Activated CD8-positive, alpha-beta T cell treated with anti-CD3 and anti-CD28 coated beads for 36 hours (primary cell): ENCODE measurements around the gene CENPP. TPM values are rescaled to one million over a fixed set of nuclear protein-coding genes. Genes with fewer than 3 reads are reported as not detected.
A peak's percentile ranks its signal among the peaks of the same experiment; 100 is the strongest.
"Not testable (repeated sequence)": the region's sequence is repeated elsewhere in the genome, so short reads cannot be mapped to it uniquely, and the experiment has no call there.

Source experiments
- ATAC-seq: fragments of 200-7000 bp; cut with Tn5 transposase; one replicate; pipeline ENCODE4 v1.10.0; 2021; ENCODE audit warnings: mild to moderate bottlenecking, moderate library complexity
- CTCF ChIA-PET: fragments of 350-600 bp; sonication (Branson Sonifier 250); formaldehyde crosslinking; loops from one replicate; lab custom pipeline; 2021; ENCODE audit warnings: antibody characterized with exemption; lab: Charles Lee
- POLR2A ChIA-PET: fragments of 350-600 bp; sonication (Branson Sonifier 250); formaldehyde crosslinking; loops from one replicate; lab custom pipeline; 2021; ENCODE audit warnings: antibody characterized with exemption; lab: Charles Lee
- DNase-seq: peaks from one replicate; pipeline ENCODE4 v3.0.0-alpha.2; 2020
- H3K27ac Mint-ChIP-seq: one replicate; pipeline ENCODE4 v1.8.0; 2021; ENCODE audit warnings: mild to moderate bottlenecking, mixed read lengths
- H3K27me3 Mint-ChIP-seq: one replicate; pipeline ENCODE4 v1.8.0; 2021; ENCODE audit warnings: mixed read lengths
- H3K36me3 Mint-ChIP-seq: one replicate; pipeline ENCODE4 v1.8.0; 2021; ENCODE audit warnings: low read depth, mixed read lengths
- H3K4me1 Mint-ChIP-seq: one replicate; pipeline ENCODE4 v1.8.0; 2021; ENCODE audit warnings: low read depth, mixed read lengths
- H3K4me3 Mint-ChIP-seq: one replicate; pipeline ENCODE4 v1.8.0; 2021; ENCODE audit warnings: mild to moderate bottlenecking, moderate library complexity, mixed read lengths
- H3K9me3 Mint-ChIP-seq: one replicate; pipeline ENCODE4 v1.8.0; 2021; ENCODE audit warnings: mixed read lengths
- intact Hi-C: fragments of 100-400 bp; cut with micrococcal nuclease; formaldehyde crosslinking; loops from one replicate; pipeline ENCODE4 v1.10.0; 2022
- total RNA-seq, 2 experiments: library from RNA; stranded (reverse); gene quantifications; one replicate each; pipeline ENCODE4 v1.2.3, GENCODE V29; 2021
- TF ChIP-seq, protein P1 (sequence below): fragments of 200-600 bp; IDR thresholded peaks from one replicate; pipeline ENCODE4 v1.8.0; 2022; ENCODE audit warnings: antibody characterized with exemption, mild to moderate bottlenecking

The CENPP gene
- total RNA-seq, 2 experiments from 2014 or later: 22.5 to 28.7 TPM

DNA sequence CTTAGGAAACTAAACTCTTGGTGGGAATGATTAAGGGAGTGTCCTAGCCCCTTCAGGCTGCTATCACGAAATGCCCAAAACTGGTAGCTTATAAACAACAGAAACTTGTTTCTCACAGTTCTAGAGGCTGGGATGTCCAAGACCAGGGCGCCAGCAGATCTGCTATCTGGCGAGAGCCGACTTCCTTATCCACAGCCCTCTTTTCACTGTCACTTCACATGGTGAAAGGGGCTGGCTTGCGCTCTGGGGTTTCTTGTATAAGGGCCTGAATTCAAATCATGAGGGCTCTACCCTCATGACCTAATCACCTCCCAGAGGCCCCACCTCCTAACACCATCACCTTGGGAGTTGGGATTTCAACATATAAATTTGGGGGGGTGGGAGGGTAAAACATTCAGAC lies 295.1 kb downstream of the CENPP start:
- ChIA-PET POLR2A (interaction anchor here (1.2 kb wide), 1 partner anchor 164 kb away, joined by 5 read pairs; no protein-coding TSS in a partner anchor), CTCF (interaction anchor here (1.1 to 1.2 kb wide), 2 partner anchors 14 to 487 kb away, joined by 3 read pairs; no protein-coding TSS in a partner anchor)
- Mint-ChIP-seq H3K4me1 (peaks cover 4% of the 10 kb centered on the region), H3K4me3 (no peak overlapping the region), H3K27me3 (no peaks in the 10 kb centered on the region), H3K36me3 (peaks cover 18% of the 10 kb centered on the region), H3K9me3 (no peaks in the 10 kb centered on the region), H3K27ac (no peak overlapping the region)
- DNase-seq (no peak), ATAC-seq (no peak)
- TF ChIP-seq, protein P1, sequence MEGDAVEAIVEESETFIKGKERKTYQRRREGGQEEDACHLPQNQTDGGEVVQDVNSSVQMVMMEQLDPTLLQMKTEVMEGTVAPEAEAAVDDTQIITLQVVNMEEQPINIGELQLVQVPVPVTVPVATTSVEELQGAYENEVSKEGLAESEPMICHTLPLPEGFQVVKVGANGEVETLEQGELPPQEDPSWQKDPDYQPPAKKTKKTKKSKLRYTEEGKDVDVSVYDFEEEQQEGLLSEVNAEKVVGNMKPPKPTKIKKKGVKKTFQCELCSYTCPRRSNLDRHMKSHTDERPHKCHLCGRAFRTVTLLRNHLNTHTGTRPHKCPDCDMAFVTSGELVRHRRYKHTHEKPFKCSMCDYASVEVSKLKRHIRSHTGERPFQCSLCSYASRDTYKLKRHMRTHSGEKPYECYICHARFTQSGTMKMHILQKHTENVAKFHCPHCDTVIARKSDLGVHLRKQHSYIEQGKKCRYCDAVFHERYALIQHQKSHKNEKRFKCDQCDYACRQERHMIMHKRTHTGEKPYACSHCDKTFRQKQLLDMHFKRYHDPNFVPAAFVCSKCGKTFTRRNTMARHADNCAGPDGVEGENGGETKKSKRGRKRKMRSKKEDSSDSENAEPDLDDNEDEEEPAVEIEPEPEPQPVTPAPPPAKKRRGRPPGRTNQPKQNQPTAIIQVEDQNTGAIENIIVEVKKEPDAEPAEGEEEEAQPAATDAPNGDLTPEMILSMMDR: no peak
- intact Hi-C loops: no loop called here

DNA sequence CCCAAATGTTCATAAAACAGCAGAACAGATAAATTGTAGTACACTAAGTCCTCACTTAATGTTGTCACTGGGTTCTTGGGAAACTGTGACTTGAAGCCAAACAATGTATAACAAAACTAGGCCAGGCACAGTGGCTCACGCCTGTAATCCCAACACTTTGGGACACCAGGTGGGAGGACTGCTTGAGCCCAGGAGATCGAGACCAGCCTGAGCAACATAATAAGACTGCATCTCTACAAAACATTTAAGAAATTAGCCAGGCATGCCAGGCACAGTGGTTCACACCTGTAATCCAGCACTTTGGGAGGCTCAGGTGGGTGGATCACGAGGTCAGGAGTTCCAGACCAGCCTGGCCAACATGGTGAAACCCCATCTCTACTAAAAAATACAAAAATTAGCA lies 298.2 kb downstream of the CENPP start:
- H3K4me3 Mint-ChIP-seq, intact Hi-C loops, POLR2A ChIA-PET, CTCF ChIA-PET, H3K9me3 Mint-ChIP-seq, DNase-seq, H3K27me3 Mint-ChIP-seq, H3K27ac Mint-ChIP-seq, H3K4me1 Mint-ChIP-seq, ATAC-seq: not testable (repeated sequence)
- H3K36me3 Mint-ChIP-seq: peaks cover 30% of the 10 kb centered on the region

DNA sequence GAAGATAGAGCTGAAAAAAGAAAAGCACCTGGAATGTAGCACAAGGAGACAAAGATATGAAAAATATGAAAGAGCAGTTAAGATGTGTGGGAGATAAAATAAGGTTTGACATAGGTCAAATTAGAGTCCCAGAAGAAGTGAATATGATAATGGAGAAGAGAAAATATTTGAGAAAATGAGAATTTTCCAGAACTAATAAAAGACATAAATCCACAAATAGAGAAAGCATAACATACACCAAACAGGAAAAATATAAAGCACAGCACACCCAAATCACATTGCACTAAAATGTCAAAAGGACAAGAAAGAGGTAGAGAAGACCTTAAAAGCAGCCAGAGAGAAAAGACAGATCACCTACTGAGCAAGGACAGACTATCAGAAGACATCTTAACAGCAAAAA lies 300.7 kb downstream of the CENPP start:
- Mint-ChIP-seq H3K36me3 (peaks cover 35% of the 10 kb centered on the region), H3K4me3 (no peak overlapping the region), H3K4me1 (peaks cover 10% of the 10 kb centered on the region), H3K27ac (peak overlapping the region; percentile 10), H3K9me3 (no peaks in the 10 kb centered on the region), H3K27me3 (no peaks in the 10 kb centered on the region)
- DNase-seq: no peak
- TF ChIP-seq, protein P1: no peak
- POLR2A ChIA-PET: interaction anchor here (1.0 kb wide), 1 partner anchor 358 kb away, joined by 3 read pairs; no protein-coding TSS in a partner anchor
- intact Hi-C loops: no loop called here
- CTCF ChIA-PET: no interaction called here
- no peak for ATAC-seq

DNA sequence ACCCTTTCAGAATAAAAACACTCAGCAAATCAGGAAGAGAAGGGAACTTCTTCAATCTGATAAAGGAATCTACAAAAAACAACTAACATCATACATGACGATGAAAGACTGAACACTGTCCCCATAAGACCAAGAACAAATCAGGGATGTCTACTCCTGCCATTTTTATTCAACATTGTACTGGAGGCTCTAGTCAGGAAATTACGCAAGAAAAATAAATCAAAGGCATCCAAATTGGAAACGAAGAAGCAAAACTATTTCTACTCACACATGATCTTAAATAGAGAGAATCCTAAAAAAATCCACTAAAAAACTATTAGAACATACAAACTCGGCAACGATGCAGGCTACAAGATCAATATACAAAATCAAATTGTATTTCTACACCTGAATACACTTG lies 301.9 kb downstream of the CENPP start:
- ATAC-seq: no peak
- Mint-ChIP-seq H3K27me3 (no peaks in the 10 kb centered on the region), H3K9me3 (no peaks in the 10 kb centered on the region), H3K4me1 (peaks cover 20% of the 10 kb centered on the region), H3K27ac (no peak overlapping the region), H3K36me3 (peaks cover 44% of the 10 kb centered on the region), H3K4me3 (no peak overlapping the region)
- intact Hi-C loops: no loop called here
- CTCF ChIA-PET: no interaction called here
- TF ChIP-seq, protein P1: no peak
- POLR2A ChIA-PET: no interaction called here
- DNase-seq: no peak

DNA sequence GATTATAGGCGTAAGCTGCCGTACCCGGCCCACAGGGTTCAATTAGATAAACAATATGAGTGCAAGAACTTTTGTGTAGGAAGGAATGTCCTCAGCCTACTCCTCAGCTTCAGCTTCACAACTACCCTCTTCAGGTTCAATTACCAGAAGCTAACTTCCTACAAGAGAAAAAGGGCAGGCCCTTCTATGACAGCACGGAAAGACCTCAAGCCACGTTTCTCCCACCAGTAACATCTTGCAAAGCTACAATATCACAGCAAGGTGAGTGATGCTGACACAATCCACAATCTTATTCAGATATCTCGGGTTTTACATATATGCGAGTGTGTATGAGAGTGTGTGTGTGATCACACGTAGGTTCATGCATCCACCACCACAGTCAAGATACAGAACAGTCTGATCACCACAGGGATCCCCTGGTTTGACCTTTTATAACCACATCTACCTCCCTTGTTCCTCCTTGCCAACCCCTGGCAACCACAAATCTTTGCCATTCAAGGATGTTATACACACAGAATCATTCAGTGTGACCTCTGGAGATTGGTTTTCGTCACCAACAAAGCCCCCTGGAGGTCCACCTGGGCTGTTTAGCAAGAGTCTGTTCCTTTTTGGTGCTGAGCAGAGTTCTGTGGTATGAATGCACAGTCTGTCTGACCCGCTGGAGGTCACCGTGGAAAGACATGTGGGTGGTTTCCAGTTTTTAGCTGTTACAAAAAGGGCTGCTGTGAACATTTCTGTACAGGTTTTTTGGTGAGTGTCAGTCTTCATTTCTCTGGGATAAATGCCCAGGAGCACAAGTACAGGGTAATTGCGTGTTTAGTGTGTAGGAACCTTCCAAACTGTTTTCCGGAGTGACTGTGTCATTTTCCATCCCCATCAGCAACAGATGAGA lies 305.9 kb downstream of the CENPP start:
- Mint-ChIP-seq H3K4me1 (peaks cover 14% of the 10 kb centered on the region), H3K36me3 (peaks cover 47% of the 10 kb centered on the region), H3K27me3 (no peaks in the 10 kb centered on the region), H3K27ac (peak overlapping the region; percentile 77), H3K4me3 (no peak overlapping the region), H3K9me3 (no peaks in the 10 kb centered on the region)
- DNase-seq: peak; percentile 71
- ChIA-PET POLR2A (no interaction called here), CTCF (interaction anchor here (1.4 to 1.5 kb wide), 2 partner anchors 159 to 491 kb away, joined by 5 to 6 read pairs; no protein-coding TSS in a partner anchor)
- intact Hi-C loops: loop anchor here (10.0 kb wide), 1 partner anchor 307 kb away; the partner anchor contains the start of genes CENPP and NOL8
- ATAC-seq: peak; percentile 88
- TF ChIP-seq, protein P1: no peak
